ENCODE measurements around the gene LGMN. TPM values are rescaled to one million over a fixed set of nuclear protein-coding genes. Genes with fewer than 3 reads are reported as not detected.

Gene LGMN
- total and polyA plus RNA-seq, 2 donors (not counting 1 experiment from before 2014, with no cell fraction given), result 22.6 to 61.0 TPM

DNA sequence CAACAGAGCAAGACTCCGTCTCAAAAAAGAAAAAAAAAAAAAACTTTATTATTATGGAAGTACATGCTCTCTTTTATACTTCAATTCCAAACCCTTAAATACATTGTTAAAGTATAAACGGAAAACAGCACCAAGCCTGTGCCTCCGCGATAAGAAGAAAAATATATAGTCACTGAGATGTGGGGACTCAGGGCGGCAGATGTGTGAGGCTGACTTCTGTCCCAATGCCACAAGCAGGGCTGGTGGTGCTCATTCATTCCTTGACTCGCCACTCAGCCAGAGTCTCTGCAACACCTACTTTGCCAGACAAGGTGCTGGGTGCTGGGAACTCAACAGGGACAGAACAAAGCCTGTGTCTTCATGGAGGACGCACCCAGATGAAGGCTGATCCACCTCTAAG lies 13.8 kb downstream of the LGMN start:
- Histone ChIP-seq H3K4me3 (replicated peaks in 1 of 4; ENCODE audit: control extremely low read depth in 1 of 4, insufficient read depth in 1 of 4, low read depth in 3 of 4, low read length in 4 of 4) (no peak overlapping the region), H3K4me2 (ENCODE audit: extremely low read depth, insufficient read depth, low read length) (no peak overlapping the region), H4K20me1 (ENCODE audit: control insufficient read depth, extremely low read depth, insufficient read depth, low read length) (no peaks in the 10 kb centered on the region), H3K36me3 (ENCODE audit: control insufficient read depth, insufficient read depth, low read length) (no peaks in the 10 kb centered on the region), H3K27me3 (ENCODE audit: control insufficient read depth, insufficient read depth, low read length) (no peaks in the 10 kb centered on the region), H2AFZ (ENCODE audit: low read length) (no peak overlapping the region), H3K27ac (ENCODE audit: insufficient read depth, low read length) (no peak overlapping the region), H3K9me3 (ENCODE audit: control insufficient read depth, insufficient read depth, low read depth, low read length) (no peaks in the 10 kb centered on the region), H3K4me1 (ENCODE audit: control insufficient read depth, extremely low read depth, insufficient read depth, low read length) (peaks cover 3% of the 10 kb centered on the region), H3K9ac (ENCODE audit: insufficient read depth, low read length) (no peak overlapping the region), H3K79me2 (ENCODE audit: control insufficient read depth, insufficient read depth, low read length) (no peaks in the 10 kb centered on the region)
- TF ChIP-seq EZH2 (IDR thresholded peaks at IDR 0.05; ENCODE audit: low read length, missing control alignments), result no peak
- TF ChIP-seq, protein P1, sequence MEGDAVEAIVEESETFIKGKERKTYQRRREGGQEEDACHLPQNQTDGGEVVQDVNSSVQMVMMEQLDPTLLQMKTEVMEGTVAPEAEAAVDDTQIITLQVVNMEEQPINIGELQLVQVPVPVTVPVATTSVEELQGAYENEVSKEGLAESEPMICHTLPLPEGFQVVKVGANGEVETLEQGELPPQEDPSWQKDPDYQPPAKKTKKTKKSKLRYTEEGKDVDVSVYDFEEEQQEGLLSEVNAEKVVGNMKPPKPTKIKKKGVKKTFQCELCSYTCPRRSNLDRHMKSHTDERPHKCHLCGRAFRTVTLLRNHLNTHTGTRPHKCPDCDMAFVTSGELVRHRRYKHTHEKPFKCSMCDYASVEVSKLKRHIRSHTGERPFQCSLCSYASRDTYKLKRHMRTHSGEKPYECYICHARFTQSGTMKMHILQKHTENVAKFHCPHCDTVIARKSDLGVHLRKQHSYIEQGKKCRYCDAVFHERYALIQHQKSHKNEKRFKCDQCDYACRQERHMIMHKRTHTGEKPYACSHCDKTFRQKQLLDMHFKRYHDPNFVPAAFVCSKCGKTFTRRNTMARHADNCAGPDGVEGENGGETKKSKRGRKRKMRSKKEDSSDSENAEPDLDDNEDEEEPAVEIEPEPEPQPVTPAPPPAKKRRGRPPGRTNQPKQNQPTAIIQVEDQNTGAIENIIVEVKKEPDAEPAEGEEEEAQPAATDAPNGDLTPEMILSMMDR (conservative IDR thresholded peaks at IDR 0.05 in 1 of 2, IDR thresholded peaks at IDR 0.05 in 1 of 2; ENCODE audit: low read depth in 1 of 2, low read length in 2 of 2), result no peak
- no peak for DNase-seq (ENCODE audit: low read depth in 2 of 2)

GRCh38 chr14:92733007-92733406 lies 15.4 kb downstream of the LGMN start:
- H2AFZ ChIP-seq (ENCODE audit: low read length), result no peak overlapping the region
- no peaks in the 10 kb centered on the region for H3K9me3 ChIP-seq (ENCODE audit: control insufficient read depth, insufficient read depth, low read depth, low read length)
- no peak overlapping the region for H3K4me2 ChIP-seq (ENCODE audit: extremely low read depth, insufficient read depth, low read length)
- H3K36me3 ChIP-seq (ENCODE audit: control insufficient read depth, insufficient read depth, low read length), result no peaks in the 10 kb centered on the region
- no peak overlapping the region for H3K27ac ChIP-seq (ENCODE audit: insufficient read depth, low read length)
- TF ChIP-seq EZH2 (IDR thresholded peaks at IDR 0.05; ENCODE audit: low read length, missing control alignments), result no peak
- TF ChIP-seq, protein P1 (conservative IDR thresholded peaks at IDR 0.05 in 1 of 2, IDR thresholded peaks at IDR 0.05 in 1 of 2; ENCODE audit: low read depth in 1 of 2, low read length in 2 of 2), result no peak
- no peaks in the 10 kb centered on the region for H3K27me3 ChIP-seq (ENCODE audit: control insufficient read depth, insufficient read depth, low read length)
- no peak overlapping the region for H3K4me3 ChIP-seq (replicated peaks in 1 of 4; ENCODE audit: control extremely low read depth in 1 of 4, insufficient read depth in 1 of 4, low read depth in 3 of 4, low read length in 4 of 4)
- H4K20me1 ChIP-seq (ENCODE audit: control insufficient read depth, extremely low read depth, insufficient read depth, low read length), result no peaks in the 10 kb centered on the region
- H3K79me2 ChIP-seq (ENCODE audit: control insufficient read depth, insufficient read depth, low read length), result no peaks in the 10 kb centered on the region
- H3K9ac ChIP-seq (ENCODE audit: insufficient read depth, low read length), result no peak overlapping the region
- peaks cover 6% of the 10 kb centered on the region for H3K4me1 ChIP-seq (ENCODE audit: control insufficient read depth, extremely low read depth, insufficient read depth, low read length)
- no peak for DNase-seq (ENCODE audit: low read depth in 2 of 2)

DNA sequence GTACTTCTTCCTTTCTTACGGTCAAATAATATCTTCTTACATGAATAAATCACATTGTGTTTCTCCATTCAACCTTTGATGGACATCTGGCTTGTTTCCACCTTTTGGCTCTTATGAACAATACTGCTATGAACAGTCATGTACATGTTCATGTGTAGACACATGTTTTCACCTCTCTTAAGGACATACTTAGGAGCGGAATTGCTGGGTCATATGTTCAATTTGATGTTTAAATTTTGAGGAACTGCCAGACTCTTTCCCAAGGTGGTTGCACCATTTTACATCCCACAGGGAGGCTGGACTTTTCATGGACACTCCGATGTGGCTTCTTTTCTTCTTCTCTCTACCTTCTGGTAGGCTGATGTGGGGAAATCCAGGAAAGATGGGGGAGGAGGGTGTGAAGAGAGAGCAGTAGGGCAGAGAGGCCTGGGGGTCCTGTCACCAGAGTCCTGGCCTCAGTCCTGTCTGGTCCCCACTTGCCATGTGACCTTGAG lies 16.8 kb downstream of the LGMN start:
- no peak for DNase-seq (ENCODE audit: low read depth in 2 of 2)
- H3K36me3 ChIP-seq (ENCODE audit: control insufficient read depth, insufficient read depth, low read length), result no peaks in the 10 kb centered on the region
- H3K4me1 ChIP-seq (ENCODE audit: control insufficient read depth, extremely low read depth, insufficient read depth, low read length), result peaks cover 6% of the 10 kb centered on the region
- TF ChIP-seq EZH2 (IDR thresholded peaks at IDR 0.05; ENCODE audit: low read length, missing control alignments), result no peak
- TF ChIP-seq, protein P1 (conservative IDR thresholded peaks at IDR 0.05 in 1 of 2, IDR thresholded peaks at IDR 0.05 in 1 of 2; ENCODE audit: low read depth in 1 of 2, low read length in 2 of 2), result no peak
- no peak overlapping the region for H3K27ac ChIP-seq (ENCODE audit: insufficient read depth, low read length)
- no peak overlapping the region for H3K4me3 ChIP-seq (replicated peaks in 1 of 4; ENCODE audit: control extremely low read depth in 1 of 4, insufficient read depth in 1 of 4, low read depth in 3 of 4, low read length in 4 of 4)
- no peaks in the 10 kb centered on the region for H3K79me2 ChIP-seq (ENCODE audit: control insufficient read depth, insufficient read depth, low read length)
- peaks cover 5% of the 10 kb centered on the region for H3K27me3 ChIP-seq (ENCODE audit: control insufficient read depth, insufficient read depth, low read length)
- no peak overlapping the region for H2AFZ ChIP-seq (ENCODE audit: low read length)
- no peak overlapping the region for H3K9ac ChIP-seq (ENCODE audit: insufficient read depth, low read length)
- no peaks in the 10 kb centered on the region for H3K9me3 ChIP-seq (ENCODE audit: control insufficient read depth, insufficient read depth, low read depth, low read length)
- H3K4me2 ChIP-seq (ENCODE audit: extremely low read depth, insufficient read depth, low read length), result no peak overlapping the region
- no peaks in the 10 kb centered on the region for H4K20me1 ChIP-seq (ENCODE audit: control insufficient read depth, extremely low read depth, insufficient read depth, low read length)
